Activated naive CD8-positive, alpha-beta T cell treated with anti-CD3 and anti-CD28 coated beads, Interleukin-2, amount 50 U/mL, for 24 hours (primary cell): ENCODE results near the gene LASP1NB.

Source experiments
- ATAC-seq: fragments of 150-1000 bp; cut with Tn5 transposase; one replicate; pipeline ENCODE4 v1.10.0; 2021
- DNase-seq: peaks from one replicate; pipeline ENCODE4 v3.0.0; 2021
- H3K27ac Mint-ChIP-seq: one replicate; pipeline ENCODE4 v1.8.0; 2021; ENCODE audit warnings: mild to moderate bottlenecking, mixed read lengths
- H3K27me3 Mint-ChIP-seq: one replicate; pipeline ENCODE4 v1.8.0; 2021; ENCODE audit warnings: mixed read lengths
- H3K36me3 Mint-ChIP-seq: one replicate; pipeline ENCODE4 v1.8.0; 2021; ENCODE audit warnings: low read depth, mixed read lengths
- H3K4me1 Mint-ChIP-seq: one replicate; pipeline ENCODE4 v1.8.0; 2021; ENCODE audit warnings: mixed read lengths
- H3K4me3 Mint-ChIP-seq: one replicate; pipeline ENCODE4 v1.8.0; 2021; ENCODE audit warnings: mild to moderate bottlenecking, moderate library complexity, mixed read lengths
- H3K9me3 Mint-ChIP-seq: one replicate; pipeline ENCODE4 v1.8.0; 2021; ENCODE audit warnings: mixed read lengths

LASP1NB gene

GRCh38 chr17:38925263-38925995, at the start of gene LASP1NB:
Gene LASP1NB (plus strand): TSS chr17:38925614.
- H3K4me3 Mint-ChIP-seq, result peak within 1 kb of the TSS; percentile 52
- peaks cover 41% of the 10 kb centered on the region for H3K4me1 Mint-ChIP-seq
- H3K27ac Mint-ChIP-seq, result peak within 1 kb of the TSS; percentile 75
- DNase-seq (peak; percentile 71), ATAC-seq (peak; percentile 63)
- no peaks in the 10 kb centered on the region for H3K27me3 Mint-ChIP-seq
- H3K9me3 Mint-ChIP-seq, result no peaks in the 10 kb centered on the region
- H3K36me3 Mint-ChIP-seq, result no peaks in the 10 kb centered on the region

GRCh38 chr17:38877130-38877851, 48.1 kb upstream of the LASP1NB start:
- Mint-ChIP-seq H3K4me3 (no peak overlapping the region), H3K9me3 (no peaks in the 10 kb centered on the region), H3K27ac (peak overlapping the region; percentile 60), H3K4me1 (peaks cover 95% of the 10 kb centered on the region), H3K36me3 (peaks cover 19% of the 10 kb centered on the region), H3K27me3 (no peaks in the 10 kb centered on the region)
- ATAC-seq, result peak; percentile 45
- no peak for DNase-seq

- H3K27ac Mint-ChIP-seq, result peak overlapping the region; percentile 64
- no peaks in the 10 kb centered on the region for H3K9me3 Mint-ChIP-seq
- peaks cover 27% of the 10 kb centered on the region for H3K36me3 Mint-ChIP-seq
- no peak overlapping the region for H3K4me3 Mint-ChIP-seq
- H3K4me1 Mint-ChIP-seq, result peaks cover 92% of the 10 kb centered on the region
- ATAC-seq, result no peak
- DNase-seq, result no peak
- no peaks in the 10 kb centered on the region for H3K27me3 Mint-ChIP-seq
Measured at GRCh38 chr17:38879878-38880665, 45.3 kb upstream of the LASP1NB start.

- Mint-ChIP-seq H3K4me3 (peak overlapping the region; percentile 32), H3K27me3 (no peaks in the 10 kb centered on the region), H3K4me1 (peaks cover 94% of the 10 kb centered on the region), H3K36me3 (peaks cover 32% of the 10 kb centered on the region), H3K27ac (peak overlapping the region; percentile 88), H3K9me3 (no peaks in the 10 kb centered on the region)
- DNase-seq (peak; percentile 70), ATAC-seq (peak; percentile 55)
Measured at GRCh38 chr17:38881600-38882191, 43.7 kb upstream of the LASP1NB start.

GRCh38 chr17:38882870-38883269, 42.5 kb upstream of the LASP1NB start:
- Mint-ChIP-seq H3K36me3 (peaks cover 32% of the 10 kb centered on the region), H3K4me3 (no peak overlapping the region), H3K27ac (peak overlapping the region; percentile 90), H3K27me3 (no peaks in the 10 kb centered on the region), H3K4me1 (peaks cover 94% of the 10 kb centered on the region), H3K9me3 (no peaks in the 10 kb centered on the region)
- DNase-seq, result no peak
- ATAC-seq, result no peak

- H3K4me1 Mint-ChIP-seq, result peaks cover 86% of the 10 kb centered on the region
- ATAC-seq, result peak; percentile 18
- peaks cover 31% of the 10 kb centered on the region for H3K36me3 Mint-ChIP-seq
- H3K4me3 Mint-ChIP-seq, result peak overlapping the region; percentile 72
- no peaks in the 10 kb centered on the region for H3K27me3 Mint-ChIP-seq
- peak overlapping the region; percentile 90 for H3K27ac Mint-ChIP-seq
- no peak for DNase-seq
- H3K9me3 Mint-ChIP-seq, result no peaks in the 10 kb centered on the region
Measured at GRCh38 chr17:38883592-38884526, 41.6 kb upstream of the LASP1NB start.

- Mint-ChIP-seq H3K4me1 (peaks cover 87% of the 10 kb centered on the region), H3K27ac (peak overlapping the region; percentile 75), H3K36me3 (peaks cover 33% of the 10 kb centered on the region), H3K9me3 (no peaks in the 10 kb centered on the region), H3K4me3 (no peak overlapping the region), H3K27me3 (no peaks in the 10 kb centered on the region)
- ATAC-seq, result no peak
- DNase-seq, result no peak
Measured at GRCh38 chr17:38885044-38885727, 40.2 kb upstream of the LASP1NB start.

GRCh38 chr17:38885728-38886642, 39.4 kb upstream of the LASP1NB start:
- ATAC-seq (no peak), DNase-seq (no peak)
- H3K36me3 Mint-ChIP-seq, result peaks cover 32% of the 10 kb centered on the region
- peaks cover 87% of the 10 kb centered on the region for H3K4me1 Mint-ChIP-seq
- H3K9me3 Mint-ChIP-seq, result no peaks in the 10 kb centered on the region
- peak overlapping the region; percentile 75 for H3K27ac Mint-ChIP-seq
- peak overlapping the region; percentile 28 for H3K4me3 Mint-ChIP-seq
- no peaks in the 10 kb centered on the region for H3K27me3 Mint-ChIP-seq

GRCh38 chr17:38886643-38887010, 38.8 kb upstream of the LASP1NB start:
- H3K27me3 Mint-ChIP-seq, result no peaks in the 10 kb centered on the region
- no peak overlapping the region for H3K27ac Mint-ChIP-seq
- DNase-seq (no peak), ATAC-seq (no peak)
- H3K4me3 Mint-ChIP-seq, result no peak overlapping the region
- no peaks in the 10 kb centered on the region for H3K9me3 Mint-ChIP-seq
- peaks cover 87% of the 10 kb centered on the region for H3K4me1 Mint-ChIP-seq
- H3K36me3 Mint-ChIP-seq, result peaks cover 26% of the 10 kb centered on the region

GRCh38 chr17:38888842-38889241, 36.6 kb upstream of the LASP1NB start:
- no peak overlapping the region for H3K4me3 Mint-ChIP-seq
- ATAC-seq (no peak), DNase-seq (no peak)
- H3K36me3 Mint-ChIP-seq, result peaks cover 21% of the 10 kb centered on the region
- H3K4me1 Mint-ChIP-seq, result peaks cover 86% of the 10 kb centered on the region
- no peak overlapping the region for H3K27ac Mint-ChIP-seq
- no peaks in the 10 kb centered on the region for H3K27me3 Mint-ChIP-seq
- no peaks in the 10 kb centered on the region for H3K9me3 Mint-ChIP-seq

GRCh38 chr17:38889745-38890409, 35.5 kb upstream of the LASP1NB start:
- Mint-ChIP-seq H3K36me3 (peaks cover 22% of the 10 kb centered on the region), H3K4me3 (peak overlapping the region; percentile 24), H3K27ac (peak overlapping the region; percentile 80), H3K4me1 (peaks cover 90% of the 10 kb centered on the region), H3K9me3 (no peaks in the 10 kb centered on the region), H3K27me3 (no peaks in the 10 kb centered on the region)
- ATAC-seq, result no peak
- DNase-seq, result no peak

- H3K27me3 Mint-ChIP-seq, result no peaks in the 10 kb centered on the region
- peaks cover 86% of the 10 kb centered on the region for H3K4me1 Mint-ChIP-seq
- H3K4me3 Mint-ChIP-seq, result peak overlapping the region; percentile 24
- peak overlapping the region; percentile 80 for H3K27ac Mint-ChIP-seq
- H3K9me3 Mint-ChIP-seq, result no peaks in the 10 kb centered on the region
- peak; percentile 9 for ATAC-seq
- DNase-seq, result no peak
- H3K36me3 Mint-ChIP-seq, result peaks cover 19% of the 10 kb centered on the region
Measured at GRCh38 chr17:38890410-38890746, 35.0 kb upstream of the LASP1NB start.
